A673 (cell line): Measurements from ENCODE around the gene ANKRD11. TPM values are rescaled to one million over a fixed set of nuclear protein-coding genes. Genes with fewer than 3 reads are reported as not detected.

Source experiments
- BruUV-seq: library from RNA; stranded (reverse); fragments of 400-500 nt; replicated peaks from 2 replicates; lab custom pipeline; 2021; lab: Mats Ljungman, UMichigan
- CTCF ChIA-PET: fragments of 300-600 bp; sonication (Branson Sonifier 250); formaldehyde crosslinking; loops from one replicate; lab custom pipeline; 2022; ENCODE audit warnings: antibody characterized with exemption; lab: Charles Lee
- POLR2A ChIA-PET: fragments of 300-600 bp; sonication (Branson Sonifier 250); formaldehyde crosslinking; loops from one replicate; lab custom pipeline; 2022; ENCODE audit warnings: antibody characterized with exemption; ENCODE audit not compliant: low non-redundant PET; lab: Charles Lee
- DNase-seq: peaks from one replicate; pipeline ENCODE4 v3.0.0-alpha.2; 2015; ENCODE audit warnings: low spot score
- H3K27ac ChIP-seq: fragments of 200-600 bp; sonication (generic); 2 replicates; pipeline ENCODE4 v1.5.1; 2016; ENCODE audit warnings: mixed run types, low read depth, mild to moderate bottlenecking, mixed read lengths, antibody characterized with exemption, low read length; ENCODE audit not compliant: poor library complexity, severe bottlenecking
- H3K27me3 ChIP-seq: fragments of 200-600 bp; sonication (generic); replicated peaks from 2 replicates; pipeline ENCODE4 v1.6.1; 2017; ENCODE audit warnings: mixed run types, low read depth, mild to moderate bottlenecking, mixed read lengths, antibody characterized with exemption, low read length; ENCODE audit not compliant: insufficient read depth, poor library complexity
- H3K36me3 ChIP-seq: fragments of 200-600 bp; sonication (generic); 2 replicates; pipeline ENCODE4 v1.6.1; 2016; ENCODE audit warnings: mixed run types, mild to moderate bottlenecking, mixed read lengths, antibody characterized with exemption, low read length; ENCODE audit not compliant: insufficient read depth, poor library complexity, severe bottlenecking
- H3K4me1 ChIP-seq: fragments of 200-600 bp; sonication (generic); 2 replicates; pipeline ENCODE4 v1.6.1; 2017; ENCODE audit warnings: mixed run types, mild to moderate bottlenecking, mixed read lengths, antibody characterized with exemption, low read length; ENCODE audit not compliant: insufficient read depth, poor library complexity, severe bottlenecking
- H3K4me3 ChIP-seq: fragments of 200-600 bp; sonication (generic); 2 replicates; pipeline ENCODE4 v1.5.1; 2016; ENCODE audit warnings: low read depth, mixed run types, mild to moderate bottlenecking, mixed read lengths, low read length; ENCODE audit not compliant: poor library complexity, severe bottlenecking
- H3K9me3 ChIP-seq: fragments of 200-600 bp; sonication (generic); 2 replicates; pipeline ENCODE4 v1.6.1; 2016; ENCODE audit warnings: mixed run types, low read depth, mild to moderate bottlenecking, mixed read lengths, antibody characterized with exemption, low read length; ENCODE audit not compliant: poor library complexity, severe bottlenecking
- EZH2 ChIP-seq: fragments of 200-600 bp; sonication (generic); IDR thresholded peaks from 2 replicates; pipeline ENCODE4 v1.6.1; 2017; ENCODE audit warnings: borderline replicate concordance, low read depth, mild to moderate bottlenecking, mixed read lengths, antibody characterized with exemption, low read length; ENCODE audit not compliant: poor library complexity, severe bottlenecking
- intact Hi-C: fragments of 100-400 bp; cut with micrococcal nuclease; formaldehyde crosslinking; loops from one replicate; pipeline ENCODE4 v1.10.0; 2022; ENCODE audit not compliant: unreplicated experiment
- total RNA-seq: library from RNA; stranded (reverse); gene quantifications from 2 replicates; pipeline ENCODE4 v1.2.3, GENCODE V29; 2021
- TF ChIP-seq, protein P1 (sequence below): fragments of 300-800, 200-600 bp; sonication (generic); conservative IDR thresholded peaks from 2 replicates; pipeline ENCODE4 v1.5.1; 2017; ENCODE audit warnings: low read depth, mild to moderate bottlenecking, antibody characterized with exemption, low read length, moderate library complexity, mixed read lengths

The ANKRD11 gene
- total RNA-seq, 1 experiment from 2014 or later: 217 TPM

DNA sequence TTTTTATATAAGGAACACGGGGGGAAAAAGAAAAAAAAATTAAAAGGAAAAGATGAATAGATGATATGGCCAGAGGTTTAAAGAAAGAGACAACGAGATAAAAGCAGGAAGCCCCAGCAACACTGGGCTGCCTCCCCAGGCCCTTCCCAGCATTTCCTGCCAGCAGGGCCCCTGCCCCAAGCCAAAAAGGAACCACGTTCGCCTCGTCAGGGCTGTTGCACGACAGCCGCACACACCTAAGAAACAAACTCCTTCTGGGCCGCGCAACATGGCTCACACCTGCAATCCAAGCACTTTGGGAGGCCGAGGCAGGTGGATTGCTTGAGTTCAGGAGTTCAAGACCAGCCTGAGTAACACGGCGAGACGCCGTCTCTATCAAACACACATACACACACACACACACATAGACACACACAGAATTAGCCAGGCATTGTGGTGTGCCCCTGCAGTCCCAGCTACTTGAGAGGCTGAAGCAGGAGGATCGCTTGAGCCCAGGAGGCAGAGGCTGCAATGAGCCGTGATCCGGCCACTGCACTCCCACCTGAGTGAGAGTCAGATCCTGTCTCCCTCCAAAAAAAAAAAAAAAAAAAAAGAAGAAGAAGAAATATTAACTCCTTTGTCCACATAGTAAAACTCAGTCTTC, 83.0 kb downstream of the ANKRD11 start:
- POLR2A ChIA-PET: no interaction called here
- Histone ChIP-seq H3K27me3 (no peaks in the 10 kb centered on the region), H3K9me3 (no peaks in the 10 kb centered on the region), H3K4me3 (no peak overlapping the region), H3K4me1 (peaks cover 24% of the 10 kb centered on the region), H3K36me3 (no peaks in the 10 kb centered on the region), H3K27ac (no peak overlapping the region)
- CTCF ChIA-PET: no interaction called here
- no peak for DNase-seq
- BruUV-seq: no TSS peak
- intact Hi-C loops: no loop called here
- TF ChIP-seq, protein P1, sequence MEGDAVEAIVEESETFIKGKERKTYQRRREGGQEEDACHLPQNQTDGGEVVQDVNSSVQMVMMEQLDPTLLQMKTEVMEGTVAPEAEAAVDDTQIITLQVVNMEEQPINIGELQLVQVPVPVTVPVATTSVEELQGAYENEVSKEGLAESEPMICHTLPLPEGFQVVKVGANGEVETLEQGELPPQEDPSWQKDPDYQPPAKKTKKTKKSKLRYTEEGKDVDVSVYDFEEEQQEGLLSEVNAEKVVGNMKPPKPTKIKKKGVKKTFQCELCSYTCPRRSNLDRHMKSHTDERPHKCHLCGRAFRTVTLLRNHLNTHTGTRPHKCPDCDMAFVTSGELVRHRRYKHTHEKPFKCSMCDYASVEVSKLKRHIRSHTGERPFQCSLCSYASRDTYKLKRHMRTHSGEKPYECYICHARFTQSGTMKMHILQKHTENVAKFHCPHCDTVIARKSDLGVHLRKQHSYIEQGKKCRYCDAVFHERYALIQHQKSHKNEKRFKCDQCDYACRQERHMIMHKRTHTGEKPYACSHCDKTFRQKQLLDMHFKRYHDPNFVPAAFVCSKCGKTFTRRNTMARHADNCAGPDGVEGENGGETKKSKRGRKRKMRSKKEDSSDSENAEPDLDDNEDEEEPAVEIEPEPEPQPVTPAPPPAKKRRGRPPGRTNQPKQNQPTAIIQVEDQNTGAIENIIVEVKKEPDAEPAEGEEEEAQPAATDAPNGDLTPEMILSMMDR: no peak
- TF ChIP-seq EZH2: no peak

DNA sequence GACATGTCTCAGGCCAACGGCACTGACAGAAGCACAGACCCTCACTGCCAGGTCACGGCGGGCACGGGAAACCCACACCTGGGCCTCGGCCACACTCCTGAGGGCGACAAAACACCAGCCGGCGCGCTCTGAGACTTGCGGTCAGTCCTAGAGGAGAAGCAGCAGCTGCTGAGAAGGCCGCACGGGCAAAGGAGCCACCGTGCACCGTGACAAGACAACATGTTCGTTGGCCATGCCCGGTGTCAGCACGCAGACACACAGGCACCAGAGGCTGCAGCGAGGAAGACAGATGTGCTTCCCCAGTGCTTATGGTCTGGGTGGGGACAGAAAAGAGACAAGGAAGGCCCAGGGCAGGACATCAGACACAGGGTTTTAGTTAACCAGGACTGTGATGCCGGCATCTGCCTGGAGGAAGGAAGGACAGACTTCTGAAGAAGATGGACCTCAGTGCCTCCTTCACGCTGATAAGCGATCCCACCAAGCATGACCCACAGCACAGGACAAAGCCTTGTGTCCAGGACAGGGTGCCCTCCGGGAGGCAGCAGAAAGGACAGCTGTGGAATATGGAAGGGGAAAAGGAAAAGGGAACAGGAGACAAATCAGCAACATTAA, 84.0 kb downstream of the ANKRD11 start:
- CTCF ChIA-PET: no interaction called here
- intact Hi-C loops: no loop called here
- no peak for DNase-seq
- Histone ChIP-seq H3K36me3 (no peaks in the 10 kb centered on the region), H3K9me3 (no peaks in the 10 kb centered on the region), H3K27me3 (no peaks in the 10 kb centered on the region), H3K4me3 (no peak overlapping the region), H3K4me1 (peaks cover 35% of the 10 kb centered on the region), H3K27ac (peak overlapping the region; percentile 16)
- TF ChIP-seq, protein P1: no peak
- TF ChIP-seq EZH2: no peak
- POLR2A ChIA-PET: no interaction called here
- BruUV-seq: no TSS peak

DNA sequence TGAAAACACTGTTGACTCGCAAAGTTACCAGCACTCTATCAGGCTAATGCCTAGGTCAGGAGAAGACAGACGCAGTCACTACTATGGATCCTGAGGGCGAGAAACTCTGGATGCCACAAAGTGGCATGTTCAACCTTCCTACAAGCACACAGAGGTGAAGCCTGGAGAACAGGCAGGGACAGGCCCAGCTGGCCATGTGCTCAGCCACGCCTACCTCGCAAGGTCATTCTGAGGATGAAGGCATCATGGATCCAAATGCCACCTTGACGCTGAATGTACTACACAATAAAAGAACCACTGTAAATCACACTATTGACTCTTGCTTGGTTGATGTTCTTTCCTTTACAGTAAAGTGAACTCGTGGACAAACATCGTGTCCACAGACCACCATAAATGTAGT, 85.8 kb downstream of the ANKRD11 start:
- no peak for DNase-seq
- POLR2A ChIA-PET: no interaction called here
- peaks cover 39% of the 10 kb centered on the region for H3K4me1 ChIP-seq
- H3K27me3 ChIP-seq: no peaks in the 10 kb centered on the region
- intact Hi-C loops: no loop called here
- no peaks in the 10 kb centered on the region for H3K36me3 ChIP-seq
- H3K9me3 ChIP-seq: no peaks in the 10 kb centered on the region
- BruUV-seq: TSS peak; percentile 8
- no peak overlapping the region for H3K27ac ChIP-seq
- CTCF ChIA-PET: no interaction called here
- no peak overlapping the region for H3K4me3 ChIP-seq
- TF ChIP-seq EZH2: no peak
- TF ChIP-seq, protein P1: no peak
